Measurements from ENCODE around the gene NUFIP1.
"Not testable (repeated sequence)": the region's sequence is repeated elsewhere in the genome, so short reads cannot be mapped to it uniquely, and the experiment has no call there.

The NUFIP1 gene

DNA sequence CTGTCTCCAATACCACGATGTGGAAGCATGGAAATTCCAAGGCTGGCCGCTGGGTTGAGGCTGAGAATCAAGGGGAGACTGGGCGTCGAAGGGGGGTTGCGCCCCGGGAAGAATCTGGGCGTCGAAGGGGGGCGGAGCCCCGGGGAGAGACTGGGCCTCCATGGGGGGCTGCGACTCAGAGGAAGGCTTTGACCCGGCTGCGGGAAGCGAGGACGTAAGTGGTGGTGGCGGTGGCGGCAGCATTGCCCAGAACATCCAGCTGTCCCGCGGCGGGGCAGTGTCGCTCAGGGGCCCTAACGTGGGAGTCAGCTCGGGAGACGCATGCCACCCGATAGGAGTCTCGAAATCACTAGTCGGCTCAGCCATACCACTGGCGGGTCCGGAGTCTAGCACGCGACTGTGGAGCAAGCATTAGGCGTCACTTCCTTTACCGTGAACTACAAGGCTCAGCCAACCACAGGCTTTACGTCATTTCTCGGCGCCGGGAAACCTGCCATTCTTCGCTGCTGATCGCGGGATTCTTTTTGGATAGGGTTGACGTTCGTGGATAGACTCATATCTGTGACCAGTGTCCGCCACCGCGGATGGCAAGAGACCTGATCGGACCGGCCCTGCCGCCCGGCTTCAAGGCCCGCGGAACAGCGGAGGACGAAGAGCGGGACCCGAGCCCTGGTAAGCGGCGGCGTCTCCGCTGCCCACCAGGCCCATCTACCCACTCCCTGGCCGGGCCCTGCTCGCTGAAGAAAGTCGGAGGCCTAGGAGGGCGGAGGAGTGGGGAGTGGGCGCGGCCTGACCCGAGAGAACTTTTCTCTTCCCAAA, at the start of gene NUFIP1, which contains the start of gene GPALPP1:
Gene NUFIP1, minus strand, starts transcription at position 401 of the 819 bp plus-strand sequence. Its CDS starts 35 bp downstream, at position 366.
Gene GPALPP1, plus strand, starts transcription at position 468 of the 819 bp plus-strand sequence. Its CDS starts 117 bp downstream, at position 585.
- in situ Hi-C loops (cut with HindIII; ENCODE audit: low sequenced_read_pairs) = loop anchor here (25.0 kb wide), 1 partner anchor 1077 kb away; no protein-coding TSS in a partner anchor

DNA sequence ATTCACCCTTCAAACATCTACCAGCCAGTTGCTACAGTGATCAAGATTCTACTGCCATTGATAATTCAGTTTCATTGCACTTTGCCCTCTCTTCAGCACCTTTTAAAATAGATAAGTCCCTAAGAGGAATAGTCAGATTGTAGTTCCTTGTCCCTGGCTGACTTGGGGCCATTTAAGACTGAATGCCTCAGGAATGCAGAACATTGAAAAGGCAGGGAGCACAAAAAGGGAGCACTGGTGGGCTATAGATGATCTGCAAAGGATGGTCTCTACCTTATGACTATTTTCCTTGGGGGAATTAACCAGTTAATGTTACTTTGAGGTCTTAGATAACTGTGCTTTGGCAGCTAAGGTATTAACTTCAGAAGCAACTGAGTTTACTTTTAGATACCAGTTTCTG, 46.9 kb upstream of the NUFIP1 start:
- in situ Hi-C loops (cut with HindIII; ENCODE audit: low sequenced_read_pairs) = no loop called here

DNA sequence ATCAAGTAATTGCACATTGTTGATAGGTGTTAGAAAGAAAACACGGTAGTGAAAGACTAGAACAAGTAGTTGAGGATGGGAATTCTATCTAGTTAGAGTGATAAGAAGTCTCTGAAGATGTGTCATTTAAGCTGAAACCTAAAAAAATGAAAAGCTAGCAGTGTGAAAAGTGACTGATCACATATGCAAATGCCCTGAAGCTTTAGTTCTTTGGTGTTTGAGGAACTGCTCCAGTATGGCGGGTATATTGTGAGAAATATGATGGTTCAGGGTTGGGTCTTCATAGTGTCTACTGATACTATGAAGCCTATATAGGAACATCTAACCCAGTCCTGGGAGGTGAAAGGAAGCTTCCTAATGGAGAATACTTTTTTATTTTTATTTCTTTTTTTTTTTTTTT, 45.1 kb upstream of the NUFIP1 start:
- in situ Hi-C loops (cut with HindIII; ENCODE audit: low sequenced_read_pairs) = no loop called here

DNA sequence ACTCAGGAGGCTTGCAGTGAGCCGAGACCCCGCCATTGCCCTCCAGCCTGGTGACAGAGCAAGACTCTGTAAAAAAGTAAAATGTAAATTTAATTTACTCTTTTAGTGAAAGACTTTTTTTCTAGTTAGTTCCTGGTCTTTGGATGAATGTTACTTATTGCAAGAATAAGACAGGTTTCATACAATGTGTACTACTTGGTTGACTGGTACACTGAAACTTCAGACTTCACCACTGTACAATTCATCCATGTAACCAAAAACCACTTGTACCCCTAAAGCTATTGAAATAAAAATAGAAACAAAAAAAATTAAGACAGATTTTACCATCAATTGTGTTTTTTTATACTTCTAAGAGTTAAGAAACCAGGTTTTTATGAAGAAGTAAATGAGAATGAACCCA, 35.6 kb upstream of the NUFIP1 start:
- in situ Hi-C loops (cut with HindIII; ENCODE audit: low sequenced_read_pairs) = no loop called here

DNA sequence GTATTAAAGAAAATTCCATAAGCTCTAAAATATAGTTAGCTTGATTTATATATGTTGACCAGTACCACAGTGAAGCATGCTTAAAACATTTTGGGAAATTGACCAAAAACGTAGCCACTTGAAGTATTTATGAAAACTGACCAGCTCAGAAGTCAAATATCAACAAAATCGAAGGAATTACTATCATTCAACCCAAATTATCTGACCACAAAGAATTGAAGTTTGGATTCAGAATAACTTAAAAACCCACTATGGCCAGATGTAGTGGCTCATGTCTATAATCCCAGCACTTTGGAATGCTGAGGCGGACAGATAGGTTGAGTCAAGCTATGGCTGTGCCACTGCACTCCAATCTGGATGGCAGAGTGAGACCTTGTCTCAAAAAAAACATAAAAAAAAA, 32.0 kb upstream of the NUFIP1 start:
- in situ Hi-C loops (cut with HindIII; ENCODE audit: low sequenced_read_pairs) = no loop called here

DNA sequence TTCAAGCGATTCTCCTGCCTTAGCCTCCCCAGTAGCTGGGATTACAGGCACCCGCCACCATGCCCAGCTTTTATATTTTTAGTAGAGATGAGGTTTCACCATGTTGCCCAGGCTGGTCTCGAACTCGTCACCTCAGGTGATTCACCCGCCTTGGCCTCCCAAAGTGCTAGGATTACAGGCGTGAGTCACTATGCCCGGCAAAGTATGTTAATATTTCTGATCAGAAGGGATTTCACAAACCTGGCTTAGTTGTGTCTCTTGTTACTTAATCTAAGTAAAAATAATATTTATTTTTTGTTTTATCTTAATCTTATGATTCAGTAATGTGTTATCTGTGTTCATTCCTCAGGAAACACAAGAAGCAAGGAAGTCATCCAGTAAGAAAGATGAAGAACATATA, 30.7 kb upstream of the NUFIP1 start:
- in situ Hi-C loops (cut with HindIII; ENCODE audit: low sequenced_read_pairs) = not testable (repeated sequence)

DNA sequence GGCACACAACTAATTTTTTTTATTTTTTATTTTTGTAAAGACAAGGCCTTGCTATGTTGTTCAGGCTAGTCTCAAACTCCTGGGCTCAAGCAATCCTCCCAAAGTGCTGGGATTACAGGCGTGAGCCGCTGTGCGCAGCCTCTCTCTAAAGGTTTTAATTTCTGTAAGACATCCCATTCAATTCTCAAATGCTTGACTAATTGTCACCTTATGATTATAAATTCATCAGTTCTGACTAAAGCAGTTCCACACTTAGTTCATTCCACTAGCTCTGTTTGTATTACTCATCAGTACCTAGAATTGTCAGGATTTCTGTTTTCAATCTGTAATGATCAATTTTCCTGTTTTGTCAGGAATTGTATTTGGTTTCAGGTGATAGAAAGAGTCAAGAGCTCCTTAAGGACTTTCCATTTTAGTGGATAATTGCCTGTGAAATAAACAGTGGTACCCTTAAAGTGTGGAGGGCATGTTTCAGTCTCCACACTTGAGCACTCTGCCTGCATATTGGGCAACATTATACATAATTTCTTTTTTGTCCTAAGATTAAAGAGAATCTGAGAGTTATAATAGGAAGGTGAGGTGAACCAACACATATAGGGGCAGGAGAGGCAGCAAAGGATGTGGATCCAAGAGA, 27.6 kb upstream of the NUFIP1 start:
- in situ Hi-C loops (cut with HindIII; ENCODE audit: low sequenced_read_pairs) = no loop called here

DNA sequence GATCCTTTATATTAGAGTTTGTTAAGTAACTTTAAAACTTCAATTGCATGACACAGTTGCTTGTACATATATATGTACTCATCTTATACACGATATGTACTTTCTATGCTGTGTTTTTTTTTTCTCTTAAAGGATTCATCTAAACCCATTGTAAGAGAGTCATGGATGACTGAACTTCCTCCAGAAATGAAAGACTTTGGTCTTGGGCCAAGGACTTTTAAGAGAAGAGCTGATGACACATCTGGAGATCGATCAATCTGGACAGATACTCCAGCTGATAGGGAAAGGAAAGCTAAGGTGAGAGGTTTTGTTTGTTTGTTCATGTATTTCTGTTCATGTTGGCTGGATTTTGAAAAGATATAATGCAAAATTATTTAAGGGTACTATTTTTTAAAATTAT, 26.0 kb upstream of the NUFIP1 start:
- in situ Hi-C loops (cut with HindIII; ENCODE audit: low sequenced_read_pairs) = no loop called here

DNA sequence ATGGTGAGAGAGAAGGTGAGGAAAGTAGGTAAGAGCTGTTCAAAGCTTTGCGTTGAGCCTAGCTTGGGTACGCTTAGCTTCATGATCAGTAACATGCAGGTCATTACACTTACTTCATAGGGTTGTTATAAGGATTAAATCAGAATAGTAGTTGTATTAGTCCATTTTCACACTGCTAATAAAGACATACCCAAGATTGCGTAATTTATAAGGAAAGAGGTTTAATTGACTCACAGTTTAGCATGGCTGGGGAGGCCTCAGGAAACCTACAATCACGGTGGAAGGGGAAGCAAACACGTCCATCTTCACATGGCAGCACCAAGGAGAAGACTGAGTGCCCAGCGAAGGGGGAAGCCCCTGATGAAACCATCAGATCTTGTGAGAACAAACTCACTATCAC, 21.9 kb upstream of the NUFIP1 start:
- in situ Hi-C loops (cut with HindIII; ENCODE audit: low sequenced_read_pairs) = no loop called here

DNA sequence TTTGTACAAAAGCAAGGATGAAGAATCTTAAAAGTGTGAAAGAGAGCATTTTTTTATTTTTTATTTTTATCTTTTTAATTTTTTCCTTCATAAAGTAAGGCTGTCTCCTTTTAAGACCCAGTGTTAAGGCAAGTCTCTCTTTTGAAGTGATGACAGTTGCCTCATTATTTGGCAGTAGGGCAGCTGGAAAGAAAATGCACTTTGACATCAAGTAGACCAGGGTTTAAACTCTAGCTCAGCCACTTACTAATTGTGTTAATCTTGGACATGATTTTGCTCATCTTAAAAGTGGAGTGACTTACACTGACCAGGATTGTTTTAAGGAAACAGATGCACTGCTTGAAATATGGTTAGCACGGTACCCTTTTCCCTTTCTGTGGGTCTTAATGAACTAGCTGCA, 18.6 kb upstream of the NUFIP1 start:
- in situ Hi-C loops (cut with HindIII; ENCODE audit: low sequenced_read_pairs) = no loop called here

DNA sequence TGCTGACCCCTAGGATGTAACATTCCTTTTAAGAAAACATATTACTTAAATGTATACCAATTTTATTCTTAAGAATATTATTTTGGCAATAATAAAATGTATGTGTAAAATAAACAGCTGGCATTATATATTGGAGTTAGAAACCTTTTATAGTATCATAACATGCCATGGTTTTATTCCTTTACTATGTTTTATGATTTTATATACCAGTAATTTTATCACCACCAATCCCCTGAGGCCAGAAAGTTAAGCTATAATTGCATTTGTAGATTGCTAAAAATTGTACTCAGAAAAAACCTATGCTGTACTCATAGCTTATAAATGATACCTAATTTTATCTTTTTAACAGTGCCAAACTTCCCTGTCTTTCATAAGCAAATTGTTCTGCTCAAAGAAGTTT, 18.0 kb upstream of the NUFIP1 start:
- in situ Hi-C loops (cut with HindIII; ENCODE audit: low sequenced_read_pairs) = no loop called here

DNA sequence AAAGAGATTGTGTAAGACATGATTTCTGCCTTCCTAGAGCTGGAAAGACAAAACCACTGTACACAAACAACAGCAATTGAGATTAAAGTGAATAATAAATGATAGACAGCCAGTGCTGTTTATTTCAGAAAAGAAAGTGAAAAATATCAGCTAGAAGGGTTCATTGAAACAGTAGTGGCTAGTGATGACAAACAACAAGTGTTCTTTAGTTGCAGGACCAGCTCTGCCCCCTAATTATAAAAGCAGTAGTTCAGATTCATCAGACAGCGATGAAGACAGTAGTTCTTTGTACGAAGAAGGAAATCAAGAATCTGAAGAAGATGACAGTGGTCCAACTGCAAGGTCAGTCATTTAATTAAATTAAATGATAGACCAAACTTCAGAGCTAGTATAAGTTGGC, 14.8 kb upstream of the NUFIP1 start:
- in situ Hi-C loops (cut with HindIII; ENCODE audit: low sequenced_read_pairs) = no loop called here

DNA sequence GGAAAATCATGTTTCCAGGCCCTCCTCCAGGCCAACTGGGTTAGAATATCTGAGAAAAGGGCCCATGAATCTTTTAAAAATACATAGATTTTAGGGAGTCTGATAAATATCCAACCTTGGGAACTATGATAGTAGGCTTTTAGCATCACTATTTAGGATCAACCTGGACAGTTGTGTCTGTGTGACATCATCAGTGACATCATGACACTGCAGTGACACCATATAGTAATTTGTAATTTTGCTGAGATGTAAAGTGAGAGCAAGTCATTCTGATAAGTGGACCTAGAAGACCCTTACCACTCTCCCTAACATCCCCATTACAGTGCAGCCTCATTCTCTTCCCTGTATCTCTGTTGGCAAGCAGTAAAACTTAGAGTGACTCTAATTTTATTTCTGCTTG, 14.1 kb upstream of the NUFIP1 start:
- in situ Hi-C loops (cut with HindIII; ENCODE audit: low sequenced_read_pairs) = no loop called here

DNA sequence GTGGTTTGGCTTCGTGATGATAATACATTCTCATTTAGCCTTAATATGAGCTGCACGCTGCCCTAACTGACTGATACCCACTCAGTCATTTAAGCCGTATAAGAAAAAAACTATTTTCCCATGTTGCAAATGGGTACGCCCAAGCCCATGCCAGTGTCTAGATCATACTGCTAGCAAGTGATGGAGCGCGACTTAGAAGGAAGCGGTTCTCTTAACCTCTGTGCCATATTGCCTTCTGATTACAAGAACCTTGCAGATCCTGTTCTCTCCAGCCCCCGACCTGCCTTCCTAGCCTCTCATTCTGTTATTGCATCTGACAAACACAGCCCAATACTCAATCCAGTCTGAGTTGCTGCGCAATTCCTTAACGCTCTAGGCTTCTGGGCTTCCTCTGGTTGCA, 670 bp upstream of the NUFIP1 start:
- in situ Hi-C loops (cut with HindIII; ENCODE audit: low sequenced_read_pairs) = loop anchor here (25.0 kb wide), 1 partner anchor 1078 kb away; no protein-coding TSS in a partner anchor

DNA sequence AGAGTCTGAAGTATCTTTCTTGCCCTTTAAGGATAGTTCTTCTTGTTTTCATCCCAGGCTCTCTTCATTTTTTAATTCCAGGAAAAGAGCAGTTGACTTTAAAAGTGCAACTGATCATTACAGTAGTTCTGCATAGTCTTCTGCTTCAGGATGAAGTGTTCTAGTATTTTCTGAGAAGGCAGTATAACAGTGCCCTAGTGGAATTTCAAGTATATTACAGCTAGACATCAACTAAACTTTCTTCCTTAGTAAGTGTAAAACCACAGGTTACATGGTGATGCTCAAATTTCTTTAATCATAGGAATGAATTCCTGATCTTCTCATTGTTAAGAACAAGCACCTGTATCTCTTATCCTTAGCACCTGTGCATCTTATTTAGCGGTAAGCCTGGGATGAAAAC, 10.9 kb downstream of the NUFIP1 start:
- in situ Hi-C loops (cut with HindIII; ENCODE audit: low sequenced_read_pairs) = loop anchor here (25.0 kb wide), 1 partner anchor 1066 kb away; no protein-coding TSS in a partner anchor

DNA sequence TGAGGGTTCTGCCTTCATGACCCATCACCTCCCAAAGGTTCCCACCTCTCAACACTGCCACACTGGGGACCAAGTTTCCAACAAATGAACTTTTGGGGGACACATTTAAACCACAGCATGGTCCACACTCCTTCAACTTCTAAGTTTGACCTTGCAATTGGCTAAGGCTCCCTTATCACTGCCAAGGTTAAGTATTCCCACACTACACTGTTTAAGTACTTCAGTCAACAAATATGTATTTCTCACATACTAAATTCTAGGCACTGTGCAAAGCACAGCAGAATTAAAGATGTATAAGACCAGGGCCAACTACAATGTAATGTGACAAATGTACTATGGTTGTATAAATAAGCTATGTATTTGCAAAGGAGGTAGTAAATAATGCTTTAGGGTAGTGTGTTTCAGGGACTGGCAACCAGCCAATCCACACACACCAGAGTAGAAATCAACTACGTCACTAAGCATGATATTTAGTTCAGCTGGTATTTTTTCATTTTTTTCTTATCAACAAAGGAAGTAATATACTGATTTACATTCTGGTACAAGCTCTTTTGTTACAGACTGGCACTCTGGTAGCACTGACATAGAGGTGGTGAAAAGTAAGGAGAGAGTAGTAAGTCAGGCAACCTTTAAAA, 12.2 kb downstream of the NUFIP1 start:
- in situ Hi-C loops (cut with HindIII; ENCODE audit: low sequenced_read_pairs) = loop anchor here (25.0 kb wide), 1 partner anchor 1065 kb away; no protein-coding TSS in a partner anchor

DNA sequence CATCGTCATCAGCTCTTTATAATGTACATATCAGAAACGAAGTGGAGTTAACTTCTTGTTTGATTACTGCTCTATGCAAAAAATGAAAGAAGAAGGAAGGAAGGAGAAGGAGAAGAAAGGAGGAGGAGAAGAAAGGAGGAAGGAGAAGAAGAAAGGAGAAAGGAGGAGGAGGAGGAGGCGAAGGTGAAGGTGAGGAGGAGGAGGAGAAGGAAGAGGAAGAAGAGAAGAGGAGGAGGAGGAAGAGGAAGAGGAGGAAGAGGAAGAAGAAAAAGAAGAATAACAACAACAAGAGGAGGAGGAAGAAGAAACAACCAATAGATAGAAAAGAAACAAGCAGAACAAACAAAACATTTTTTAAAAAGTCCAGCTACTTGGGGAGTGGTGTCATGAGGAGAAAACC, 13.1 kb downstream of the NUFIP1 start:
- in situ Hi-C loops (cut with HindIII; ENCODE audit: low sequenced_read_pairs) = loop anchor here (25.0 kb wide), 1 partner anchor 1064 kb away; no protein-coding TSS in a partner anchor

DNA sequence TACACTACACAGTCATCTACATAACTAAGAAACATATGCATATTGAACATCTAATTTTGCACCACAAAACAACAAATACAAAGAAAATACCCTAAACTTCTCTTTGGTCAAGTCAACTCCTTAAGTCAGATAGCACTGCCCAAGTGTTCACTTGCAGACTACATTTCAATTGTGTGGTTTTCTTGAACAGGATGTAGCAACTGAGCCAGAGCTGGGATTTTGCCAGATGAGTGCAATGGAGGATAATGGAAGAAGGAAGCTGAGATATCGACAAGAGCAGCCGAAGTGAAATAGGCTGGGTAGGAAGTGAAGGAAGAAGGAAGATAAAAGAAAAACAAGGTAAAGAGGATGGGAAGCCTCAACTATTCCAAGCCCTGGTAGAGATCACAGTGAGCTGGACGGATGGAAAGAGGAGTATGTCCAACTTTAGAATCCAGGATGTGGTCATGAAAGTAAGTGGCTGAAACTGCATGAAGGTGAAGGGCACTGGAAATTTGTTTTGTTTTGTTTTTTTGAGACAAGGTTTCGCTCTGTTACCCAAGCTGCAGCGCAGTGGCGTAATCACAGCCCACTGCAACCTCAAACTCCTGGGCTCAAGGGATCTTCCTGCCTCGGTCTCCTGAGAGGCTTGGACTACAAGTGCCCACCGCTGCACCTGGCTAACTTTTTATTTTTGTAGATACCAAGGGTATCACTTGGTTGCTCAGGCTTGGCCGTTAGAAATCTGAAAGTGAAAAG, 15.0 kb downstream of the NUFIP1 start:
- in situ Hi-C loops (cut with HindIII; ENCODE audit: low sequenced_read_pairs) = loop anchor here (25.0 kb wide), 1 partner anchor 487 kb away; no protein-coding TSS in a partner anchor

DNA sequence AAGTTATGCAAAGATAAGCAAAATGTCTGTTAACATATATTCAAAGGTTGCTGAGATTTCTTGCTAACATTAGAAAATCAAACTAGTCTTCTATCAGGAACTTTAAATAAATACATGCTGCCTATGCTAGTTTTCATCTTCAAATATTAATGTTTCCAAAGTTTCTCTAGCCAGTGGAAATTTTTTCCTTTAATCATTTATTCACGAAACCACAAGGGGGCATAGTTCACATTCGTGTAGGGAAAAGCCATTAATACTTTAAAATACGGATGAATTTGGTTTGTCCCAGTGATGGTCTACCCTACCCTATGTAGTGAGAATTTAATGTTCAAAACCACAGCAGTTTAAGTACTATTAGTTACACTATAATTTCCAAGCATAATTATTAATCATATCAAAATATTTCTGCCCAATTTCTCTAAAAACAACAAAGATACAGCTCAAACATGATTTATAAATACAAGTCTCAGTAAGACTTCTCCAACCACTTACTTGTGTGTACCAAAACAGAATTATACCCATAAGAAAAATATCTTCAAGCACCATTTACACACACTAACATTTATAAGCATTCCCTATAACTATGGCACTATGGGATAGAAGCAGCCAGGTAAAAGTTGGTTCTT, 16.2 kb downstream of the NUFIP1 start:
- in situ Hi-C loops (cut with HindIII; ENCODE audit: low sequenced_read_pairs) = loop anchor here (25.0 kb wide), 1 partner anchor 486 kb away; no protein-coding TSS in a partner anchor
